Kidney epithelial cell (primary cell): Measurements from ENCODE around the gene ISLR. TPM values are rescaled to one million over a fixed set of nuclear protein-coding genes. Genes with fewer than 3 reads are reported as not detected.

Experiments used
- DNase-seq: peaks from one replicate; pipeline ENCODE4 v3.0.0-alpha.2; 2010; ENCODE audit warnings: low read depth
- H3K27me3 ChIP-seq: 2 replicates; pipeline ENCODE4 v1.6.0; 2011; ENCODE audit warnings: low read length; ENCODE audit not compliant: control insufficient read depth, insufficient read depth
- H3K36me3 ChIP-seq: 2 replicates; pipeline ENCODE4 v1.5.1; 2011; ENCODE audit warnings: low read length; ENCODE audit not compliant: control insufficient read depth, insufficient read depth
- H3K4me3 ChIP-seq: 2 replicates; pipeline ENCODE4 v1.5.1; 2011; ENCODE audit warnings: low read depth, mild to moderate bottlenecking, control low read depth, low read length
- CTCF ChIP-seq: IDR thresholded peaks from 2 replicates; pipeline ENCODE4 v1.5.1; 2011; ENCODE audit warnings: mild to moderate bottlenecking, moderate library complexity, low read length, control low read depth, inconsistent platforms; ENCODE audit not compliant: insufficient read depth, poor library complexity, severe bottlenecking
- total RNA-seq: library from RNA; depleted of rRNA; stranded (reverse); fragments of >200 nt; gene quantifications from 2 replicates; pipeline ENCODE4 v1.2.3, GENCODE V29; 2015

The ISLR gene
- total RNA-seq, 1 donor from 2014 or later: 0.25 TPM

DNA sequence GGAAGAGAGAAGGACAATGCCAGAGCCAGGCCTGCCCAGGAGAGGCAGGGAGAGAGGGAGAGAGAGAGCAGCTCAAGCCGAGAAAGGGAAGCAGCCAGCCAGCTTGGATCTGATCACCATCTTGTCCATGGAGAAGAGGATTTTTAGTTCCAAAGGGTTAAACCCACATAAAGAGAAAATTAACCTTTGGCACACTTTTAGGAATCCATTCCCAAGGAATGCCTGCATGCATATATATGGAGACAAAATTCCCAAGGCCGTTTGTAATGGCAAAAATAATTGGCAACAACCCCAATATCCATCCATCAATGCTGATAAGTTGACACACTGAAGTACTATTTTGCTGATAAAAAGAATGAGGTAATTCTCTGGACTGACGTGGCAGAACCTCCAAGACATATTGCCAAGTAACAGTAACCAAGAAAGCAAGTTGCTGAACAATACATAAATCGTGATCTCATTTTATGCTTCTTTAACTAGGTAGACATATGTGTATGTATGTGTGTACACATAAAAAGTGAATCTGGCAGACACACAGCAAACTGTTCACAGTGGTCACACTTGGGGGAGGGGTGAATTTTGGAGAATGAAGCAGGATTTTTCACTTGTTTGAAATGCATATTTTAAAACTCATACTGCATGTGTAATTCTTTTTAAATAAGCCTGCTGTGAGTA lies 36.6 kb downstream of the ISLR start:
- Histone ChIP-seq H3K27me3 (no peaks in the 10 kb centered on the region), H3K36me3 (no peaks in the 10 kb centered on the region), H3K4me3 (no peak overlapping the region)
- no peak for DNase-seq
- no peak for TF ChIP-seq CTCF

- TF ChIP-seq CTCF: no peak
- H3K27me3 ChIP-seq: no peaks in the 10 kb centered on the region
- no peak for DNase-seq
- H3K36me3 ChIP-seq: no peaks in the 10 kb centered on the region
- H3K4me3 ChIP-seq: no peak overlapping the region
Measured at GRCh38 chr15:74210729-74211128, 37.2 kb downstream of the ISLR start.

DNA sequence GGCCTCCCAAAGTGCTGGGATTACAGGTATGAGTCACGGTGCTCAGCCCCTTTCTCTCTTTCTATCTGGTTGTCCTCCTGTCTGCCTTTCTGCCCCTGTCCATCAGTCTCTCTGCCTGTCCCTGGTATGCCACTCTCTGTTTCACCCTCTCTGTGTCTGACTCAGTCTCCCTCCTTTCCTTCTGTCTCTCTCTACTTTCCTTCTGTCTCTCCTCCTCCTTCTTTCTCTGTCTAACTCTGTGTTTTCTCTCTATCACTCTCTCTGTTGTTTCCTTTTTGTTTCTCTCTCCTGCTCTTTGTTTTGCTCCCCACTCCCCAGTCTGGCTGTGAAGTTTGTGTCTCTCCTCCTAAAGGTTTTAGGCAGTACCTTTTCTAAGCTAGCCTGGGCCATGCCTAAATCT lies 38.1 kb downstream of the ISLR start:
- no peak for DNase-seq
- Histone ChIP-seq H3K36me3 (no peaks in the 10 kb centered on the region), H3K27me3 (no peaks in the 10 kb centered on the region), H3K4me3 (no peak overlapping the region)
- TF ChIP-seq CTCF: no peak

- Histone ChIP-seq H3K36me3 (no peaks in the 10 kb centered on the region), H3K27me3 (no peaks in the 10 kb centered on the region), H3K4me3 (no peak overlapping the region)
- TF ChIP-seq CTCF: no peak
- DNase-seq: no peak
Measured at GRCh38 chr15:74212494-74212893, 39.0 kb downstream of the ISLR start.

- Histone ChIP-seq H3K36me3 (no peaks in the 10 kb centered on the region), H3K27me3 (no peaks in the 10 kb centered on the region), H3K4me3 (no peak overlapping the region)
- no peak for DNase-seq
- no peak for TF ChIP-seq CTCF
Measured at GRCh38 chr15:74213858-74214284, 40.4 kb downstream of the ISLR start.
